Pancreas (tissue), 10 donors: ENCODE data around the gene FAM241A. TPM values are rescaled to one million over a fixed set of nuclear protein-coding genes. Genes with fewer than 3 reads are reported as not detected.

Experiments
- ATAC-seq, 4 donors: fragments of 200-7000 bp; cut with Tn5 transposase; one replicate each; pipeline versions ENCODE4 v1.8.0 to v1.9.1; 2020; ENCODE audit warnings: mild to moderate bottlenecking in 4 of 4, moderate library complexity in 4 of 4
- DNase-seq, 6 donors: peaks; one replicate each; pipeline ENCODE4 v3.0.0-alpha.2; 2020
- FAIRE-seq: peaks from 2 replicates; lab custom pipeline; 2012; peaks lifted over from hg19 to GRCh38; lab: Jason Lieb, UNC
- H3K27ac ChIP-seq, 4 donors: fragments of 200-600 bp; sonication (generic); 1 replicate in 3 of 4; 2 replicates in 1 of 4; pipeline versions ENCODE4 v1.5.0 to v1.8.0; 2020
- H3K27me3 ChIP-seq, 4 donors: fragments of 200-600 bp; one replicate each; pipeline ENCODE4 v1.8.0; 2021
- H3K36me3 ChIP-seq, 3 donors: fragments of 200-600 bp; sonication (generic) in 1 of 3; one replicate each; pipeline versions ENCODE4 v1.5.0 to v1.8.0; 2020 to 2021
- H3K4me1 ChIP-seq, 3 donors: fragments of 200-600 bp; one replicate each; pipeline ENCODE4 v1.8.0; 2021
- H3K4me3 ChIP-seq, 4 donors: fragments of 200-600 bp; sonication (generic) in 2 of 4; one replicate each; pipeline versions ENCODE4 v1.5.0 to v1.8.0; 2020 to 2021
- H3K9me3 ChIP-seq, 4 donors: fragments of 200-600 bp; one replicate each; pipeline ENCODE4 v1.8.0; 2021
- CTCF ChIP-seq, 4 donors: fragments of 200-600 bp; sonication (generic) in 3 of 4; IDR thresholded peaks; one replicate each; pipeline versions ENCODE4 v1.5.0 to v1.8.0; 2021; ENCODE audit warnings: antibody characterized with exemption in 4 of 4
- WGBS, 2 donors: extraction: QIAGEN DNeasy Blood & Tissue Kit; methylation state at CpG; one replicate each; pipeline ENCODE4 v1.1.7; 2013; 5-methylcytosine and 5-hydroxymethylcytosine counted together
- intact Hi-C, 3 donors: fragments of 100-400 bp; cut with DNase I; formaldehyde crosslinking; loops; one replicate each; pipeline versions ENCODE4 v1.11.1 to v1.14.2; 2022
- polyA plus RNA-seq, 2 donors: library from polyadenylated mRNA; stranded (reverse); fragments of 200-250 nt; gene quantifications; one replicate each; pipeline ENCODE4 v1.2.3, GENCODE V29; 2013
- total RNA-seq, 6 donors: library from RNA; stranded (reverse); fragmentation: NEBNext Ultra II Directional in 4 of 6; extraction: Animal tissue kit (Norgen Biotek cat#: 25700) in 4 of 6; gene quantifications; one replicate each; pipeline versions ENCODE4 v1.2.1 to v1.2.4, GENCODE V29; 2021 to 2023
- donor health status: healthy with polysubstance abuse.
- donor health status: DM: no; HTN: no; CAD: no; lungs with moderate emphysema.
- donor health status: DM: no; HTN: no; CAD: no.
- donor health status: control.
- donor health status: control.
- donor health status: Bipolar disorder and iron deficiency.
- donor health status: DM: yes; HTN: yes; CAD: no.
- donor health status: DM: no; HTN: no; CAD: no.
- donor health status: DM: no; HTN: no; CAD: no.
- donor health status: DM: yes; HTN: yes; CAD: no.

FAM241A gene
- total and polyA plus RNA-seq, 8 donors, result 0.51 to 1.4 (median 0.93) TPM

GRCh38 chr4:112120021-112120420 is 25.2 kb upstream of the FAM241A start:
- no peaks in the 10 kb centered on the region for H3K9me3 ChIP-seq
- no peak overlapping the region for H3K4me3 ChIP-seq
- H3K27me3 ChIP-seq, result peaks cover 0 to 3% (median 0%) of the 10 kb centered on the region in 4 donors
- FAIRE-seq (no peak), DNase-seq (no peak), ATAC-seq (no peak)
- WGBS, 2 donors, result 89 to 93% methylated on average over 2 of the region's 2 CpGs
- no peak for TF ChIP-seq CTCF (IDR thresholded peaks at IDR 0.05)
- H3K4me1 ChIP-seq, result no peaks in the 10 kb centered on the region
- intact Hi-C loops, result no loop called here
- no peak overlapping the region for H3K27ac ChIP-seq
- H3K36me3 ChIP-seq, result no peaks in the 10 kb centered on the region

GRCh38 chr4:112125416-112125815 is 19.8 kb upstream of the FAM241A start:
- Histone ChIP-seq H3K27me3 (peaks cover 0 to 3% (median 0%) of the 10 kb centered on the region in 4 donors), H3K4me3 (no peak overlapping the region), H3K27ac (no peak overlapping the region), H3K4me1 (no peaks in the 10 kb centered on the region), H3K36me3 (no peaks in the 10 kb centered on the region), H3K9me3 (no peaks in the 10 kb centered on the region)
- 57 to 59% methylated on average over 3 of the region's 3 CpGs for WGBS, 2 donors
- TF ChIP-seq CTCF (IDR thresholded peaks at IDR 0.05), result no peak
- intact Hi-C loops, result no loop called here
- no peak for DNase-seq
- no peak for ATAC-seq
- no peak for FAIRE-seq

- 64 to 73% methylated on average over 2 of the region's 2 CpGs for WGBS, 2 donors
- no peak for TF ChIP-seq CTCF (IDR thresholded peaks at IDR 0.05)
- peaks cover 0 to 3% (median 0%) of the 10 kb centered on the region in 4 donors for H3K27me3 ChIP-seq
- intact Hi-C loops, result no loop called here
- no peak for DNase-seq
- H3K27ac ChIP-seq, result no peak overlapping the region
- ATAC-seq, result no peak
- H3K9me3 ChIP-seq, result no peaks in the 10 kb centered on the region
- no peak overlapping the region for H3K4me3 ChIP-seq
- no peaks in the 10 kb centered on the region for H3K36me3 ChIP-seq
- H3K4me1 ChIP-seq, result no peaks in the 10 kb centered on the region
- FAIRE-seq, result no peak
Measured at GRCh38 chr4:112127048-112127637, 18.1 kb upstream of the FAM241A start.

- Histone ChIP-seq H3K4me3 (no peak overlapping the region), H3K27ac (no peak overlapping the region), H3K9me3 (no peaks in the 10 kb centered on the region), H3K4me1 (no peaks in the 10 kb centered on the region), H3K27me3 (peaks cover 0 to under 1% (median 0%) of the 10 kb centered on the region in 4 donors), H3K36me3 (no peaks in the 10 kb centered on the region)
- no peak for TF ChIP-seq CTCF (IDR thresholded peaks at IDR 0.05)
- FAIRE-seq, result no peak
- 73 to 80% methylated on average over 3 of the region's 3 CpGs for WGBS, 2 donors
- no peak for DNase-seq
- no peak for ATAC-seq
- intact Hi-C loops, result no loop called here
Measured at GRCh38 chr4:112127803-112128202, 17.5 kb upstream of the FAM241A start.

- Histone ChIP-seq H3K36me3 (no peaks in the 10 kb centered on the region), H3K9me3 (no peaks in the 10 kb centered on the region), H3K27ac (no peak overlapping the region), H3K4me3 (no peak overlapping the region), H3K27me3 (no peaks in the 10 kb centered on the region), H3K4me1 (no peaks in the 10 kb centered on the region)
- WGBS, 2 donors, result 36 to 39% methylated on average over 2 of the region's 2 CpGs
- TF ChIP-seq CTCF (IDR thresholded peaks at IDR 0.05), result no peak
- DNase-seq (no peak), ATAC-seq (no peak), FAIRE-seq (no peak)
- intact Hi-C loops, result no loop called here
Measured at GRCh38 chr4:112128452-112128851, 16.8 kb upstream of the FAM241A start.
